ENCODE measurements around the gene LRCH1. TPM values are rescaled to one million over a fixed set of nuclear protein-coding genes. Genes with fewer than 3 reads are reported as not detected.

The LRCH1 gene
- total RNA-seq, 4 donors from 2014 or later: 13.6 to 29.7 (median 18.5) TPM

DNA sequence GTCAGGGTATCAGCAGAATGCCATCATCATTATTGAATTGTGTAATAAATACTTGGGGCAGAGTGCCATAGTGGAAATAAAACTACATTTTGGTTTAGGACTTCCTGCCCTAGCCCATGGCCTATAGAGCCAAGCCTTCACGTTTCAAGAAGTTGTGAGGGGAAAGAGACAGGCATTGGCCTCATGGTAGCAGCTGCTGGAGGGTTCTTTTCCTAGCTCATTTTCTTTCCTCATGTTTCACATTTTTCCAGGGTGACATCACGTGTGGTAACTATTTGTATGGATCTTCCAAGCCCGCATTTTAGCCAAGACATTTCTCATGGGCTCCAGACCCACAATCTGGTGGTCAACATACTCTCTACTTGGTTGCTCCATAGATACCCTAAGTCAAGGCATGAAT is 80.4 kb downstream of the LRCH1 start:
- no peaks in the 10 kb centered on the region for H3K27me3 ChIP-seq
- no peaks in the 10 kb centered on the region for H3K9me3 ChIP-seq
- TF ChIP-seq, protein P1, sequence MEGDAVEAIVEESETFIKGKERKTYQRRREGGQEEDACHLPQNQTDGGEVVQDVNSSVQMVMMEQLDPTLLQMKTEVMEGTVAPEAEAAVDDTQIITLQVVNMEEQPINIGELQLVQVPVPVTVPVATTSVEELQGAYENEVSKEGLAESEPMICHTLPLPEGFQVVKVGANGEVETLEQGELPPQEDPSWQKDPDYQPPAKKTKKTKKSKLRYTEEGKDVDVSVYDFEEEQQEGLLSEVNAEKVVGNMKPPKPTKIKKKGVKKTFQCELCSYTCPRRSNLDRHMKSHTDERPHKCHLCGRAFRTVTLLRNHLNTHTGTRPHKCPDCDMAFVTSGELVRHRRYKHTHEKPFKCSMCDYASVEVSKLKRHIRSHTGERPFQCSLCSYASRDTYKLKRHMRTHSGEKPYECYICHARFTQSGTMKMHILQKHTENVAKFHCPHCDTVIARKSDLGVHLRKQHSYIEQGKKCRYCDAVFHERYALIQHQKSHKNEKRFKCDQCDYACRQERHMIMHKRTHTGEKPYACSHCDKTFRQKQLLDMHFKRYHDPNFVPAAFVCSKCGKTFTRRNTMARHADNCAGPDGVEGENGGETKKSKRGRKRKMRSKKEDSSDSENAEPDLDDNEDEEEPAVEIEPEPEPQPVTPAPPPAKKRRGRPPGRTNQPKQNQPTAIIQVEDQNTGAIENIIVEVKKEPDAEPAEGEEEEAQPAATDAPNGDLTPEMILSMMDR (IDR thresholded peaks at IDR 0.05): no peak
- no peak for TF ChIP-seq POLR2A (IDR thresholded peaks at IDR 0.05)
- H3K4me3 ChIP-seq: no peak overlapping the region
- peaks cover 0 to 17% (median 3%) of the 10 kb centered on the region in 4 donors for H3K4me1 ChIP-seq
- DNase-seq: no peak
- no peaks in the 10 kb centered on the region for H3K36me3 ChIP-seq
- no peak overlapping the region for H3K27ac ChIP-seq

DNA sequence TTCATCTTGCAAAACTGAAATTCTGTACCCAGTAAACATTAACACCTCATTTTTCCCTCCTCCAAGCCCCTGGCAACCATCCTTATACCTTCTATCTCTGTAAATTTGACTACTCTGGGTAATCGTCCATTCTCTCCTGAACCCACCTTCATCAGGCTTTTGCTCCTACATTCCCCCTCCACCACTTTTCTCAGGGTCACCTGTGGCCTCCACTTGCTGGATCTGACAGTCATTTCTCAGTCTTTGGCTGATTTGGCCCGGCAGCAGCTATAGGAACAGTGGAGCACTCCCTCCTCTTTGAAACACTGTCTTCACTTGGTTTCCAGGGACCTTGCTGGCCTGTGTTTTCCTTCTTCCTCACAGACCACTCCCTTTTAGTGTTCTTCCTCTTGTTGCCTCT is 83.5 kb downstream of the LRCH1 start:
- DNase-seq: no peak
- no peak overlapping the region for H3K27ac ChIP-seq
- H3K4me1 ChIP-seq: peaks cover 0 to 17% (median 2%) of the 10 kb centered on the region in 4 donors
- TF ChIP-seq POLR2A (IDR thresholded peaks at IDR 0.05): no peak
- TF ChIP-seq, protein P1 (IDR thresholded peaks at IDR 0.05): no peak
- H3K9me3 ChIP-seq: no peaks in the 10 kb centered on the region
- no peak overlapping the region for H3K4me3 ChIP-seq
- no peaks in the 10 kb centered on the region for H3K36me3 ChIP-seq
- no peaks in the 10 kb centered on the region for H3K27me3 ChIP-seq

DNA sequence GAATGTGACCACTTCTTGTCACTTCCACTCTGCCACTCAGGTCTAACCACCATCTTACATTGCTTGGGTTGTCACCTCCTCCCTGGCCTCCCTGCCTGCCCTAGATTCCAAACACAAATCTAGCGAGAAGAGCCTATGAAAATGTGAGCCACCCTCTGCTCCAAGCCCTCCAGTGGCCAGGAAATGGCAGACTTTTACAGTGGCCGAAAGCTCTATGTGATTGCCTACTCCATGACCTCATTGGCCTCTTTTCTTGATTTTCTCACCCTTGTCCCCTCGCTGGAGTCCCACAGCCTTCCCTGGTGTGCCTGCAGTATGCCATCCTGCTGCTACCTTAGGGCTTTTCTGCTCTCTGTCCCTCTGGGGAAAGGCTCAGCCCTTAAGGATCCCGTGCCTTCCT is 84.2 kb downstream of the LRCH1 start:
- peaks cover 0 to 24% (median 2%) of the 10 kb centered on the region in 4 donors for H3K4me1 ChIP-seq

DNA sequence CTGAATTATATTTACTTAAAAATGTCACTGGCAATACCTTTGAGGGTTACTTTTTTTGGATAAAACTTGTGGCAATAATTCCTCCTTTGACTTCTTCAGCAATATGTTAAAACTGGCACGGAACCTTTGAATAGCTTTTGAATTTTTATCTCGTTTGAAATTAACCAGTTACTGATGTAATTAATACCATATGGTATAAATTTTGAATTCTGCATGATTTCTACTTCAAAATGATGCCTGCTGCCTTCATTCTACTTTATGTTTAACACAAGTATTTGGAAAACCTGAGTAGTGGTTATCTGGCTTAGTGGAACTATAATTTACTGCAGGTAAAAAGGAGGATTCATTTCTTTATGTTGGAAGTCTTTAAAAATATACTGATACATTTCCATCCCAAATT is 85.3 kb downstream of the LRCH1 start:
- DNase-seq: no peak
- H3K4me1 ChIP-seq: peaks cover 0 to 26% (median 2%) of the 10 kb centered on the region in 4 donors
- H3K9me3 ChIP-seq: no peaks in the 10 kb centered on the region

More for the DNA sequence above, 84.2 kb downstream of the LRCH1 start:
- Histone ChIP-seq H3K27me3 (no peaks in the 10 kb centered on the region), H3K4me3 (no peak overlapping the region), H3K36me3 (no peaks in the 10 kb centered on the region), H3K9me3 (no peaks in the 10 kb centered on the region), H3K27ac (no peak overlapping the region)
- no peak for DNase-seq
- TF ChIP-seq, protein P1 (IDR thresholded peaks at IDR 0.05): no peak
- no peak for TF ChIP-seq POLR2A (IDR thresholded peaks at IDR 0.05)

DNA sequence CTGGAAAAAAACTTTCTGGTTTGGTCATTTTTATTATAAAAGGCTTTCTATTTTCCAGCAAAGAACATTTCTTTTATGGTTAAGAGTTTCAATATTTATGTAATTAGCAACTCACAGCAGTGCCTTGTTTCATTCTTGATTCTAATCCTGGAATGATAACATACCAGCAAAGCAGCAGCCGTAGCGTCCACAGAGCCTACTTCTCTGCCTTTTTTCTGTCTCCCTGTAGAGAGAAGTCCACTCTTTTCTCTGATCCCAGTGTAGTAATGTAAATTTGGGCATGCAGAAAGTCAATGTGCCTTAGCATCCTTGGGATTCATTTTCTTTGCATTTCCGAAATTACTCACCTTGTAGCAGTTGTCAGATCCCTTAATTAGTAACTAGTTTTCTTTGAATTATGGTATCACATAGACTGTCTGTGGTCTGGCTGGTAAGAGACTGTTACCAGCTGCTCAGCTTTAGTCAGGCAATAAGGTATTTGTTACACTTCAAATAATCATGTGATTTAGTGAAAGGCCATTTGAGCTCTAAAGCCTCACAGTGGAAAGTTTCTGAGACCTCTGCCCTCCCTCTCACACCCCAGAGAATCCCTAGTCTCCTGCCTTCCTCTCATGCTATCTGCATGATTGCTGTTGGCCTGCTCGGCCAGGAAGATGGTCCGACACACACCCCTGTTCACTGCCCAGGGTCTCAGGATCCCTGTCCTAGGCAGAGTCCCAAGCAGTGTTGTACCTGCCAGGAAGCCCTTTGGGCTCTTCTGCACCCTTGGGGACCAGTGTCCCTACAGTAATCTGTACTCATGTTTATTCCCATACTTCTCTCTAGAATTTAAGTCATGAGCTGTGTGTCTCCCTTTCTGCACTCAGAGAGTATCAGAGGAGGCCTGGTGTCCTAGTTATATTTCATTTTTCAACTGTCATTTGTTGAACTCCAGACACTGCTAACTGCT is 86.3 kb downstream of the LRCH1 start:
- Histone ChIP-seq H3K36me3 (no peaks in the 10 kb centered on the region), H3K27ac (no peak overlapping the region), H3K27me3 (no peaks in the 10 kb centered on the region), H3K9me3 (no peaks in the 10 kb centered on the region), H3K4me1 (peaks cover 0 to 26% (median 2%) of the 10 kb centered on the region in 4 donors), H3K4me3 (no peak overlapping the region)
- no peak for DNase-seq
- TF ChIP-seq POLR2A (IDR thresholded peaks at IDR 0.05): no peak
- TF ChIP-seq, protein P1 (IDR thresholded peaks at IDR 0.05): no peak

More for the DNA sequence above, 85.3 kb downstream of the LRCH1 start:
- no peaks in the 10 kb centered on the region for H3K36me3 ChIP-seq
- H3K27me3 ChIP-seq: no peaks in the 10 kb centered on the region
- TF ChIP-seq, protein P1 (IDR thresholded peaks at IDR 0.05): no peak
- no peak for TF ChIP-seq POLR2A (IDR thresholded peaks at IDR 0.05)
- no peak overlapping the region for H3K4me3 ChIP-seq
- H3K27ac ChIP-seq: no peak overlapping the region
